Measurements from ENCODE around the gene RTN4IP1.

- TF ChIP-seq GATAD2A (IDR thresholded peaks at IDR 0.05) (no peak), ZNF239 (CRISPR knock-in tag; IDR thresholded peaks at IDR 0.05) (no peak)
- TF ChIP-seq, protein P1, sequence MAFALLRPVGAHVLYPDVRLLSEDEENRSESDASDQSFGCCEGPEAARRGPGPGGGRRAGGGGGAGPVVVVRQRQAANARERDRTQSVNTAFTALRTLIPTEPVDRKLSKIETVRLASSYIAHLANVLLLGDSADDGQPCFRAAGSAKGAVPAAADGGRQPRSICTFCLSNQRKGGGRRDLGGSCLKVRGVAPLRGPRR (CRISPR knock-in tag; IDR thresholded peaks at IDR 0.05) = no peak
Measured at GRCh38 chr6:106527979-106528378, 101.3 kb downstream of the RTN4IP1 start.

Data from K562 (cell line).